HG03354 (cell line): Measurements from ENCODE around the gene GRIN2D.

Source experiments
- ATAC-seq: cut with Tn5 transposase; IDR thresholded peaks from one replicate; pipeline ENCODE4 v1.9.1; 2021; ENCODE audit warnings: mild to moderate bottlenecking; ENCODE audit not compliant: unreplicated experiment, poor library complexity, severe bottlenecking

Gene GRIN2D

GRCh38 chr19:48424694-48425219 lies 31.3 kb downstream of the GRIN2D start:
- no peak for ATAC-seq

- no peak for ATAC-seq
Measured at GRCh38 chr19:48428670-48429069, 35.2 kb downstream of the GRIN2D start.

- ATAC-seq = no peak
Measured at GRCh38 chr19:48433337-48433736, 39.9 kb downstream of the GRIN2D start.

GRCh38 chr19:48436586-48436985 lies 43.1 kb downstream of the GRIN2D start:
- ATAC-seq = no peak

- no peak for ATAC-seq
Measured at GRCh38 chr19:48441360-48442050, 48.0 kb downstream of the GRIN2D start.

- no peak for ATAC-seq
Measured at GRCh38 chr19:48442116-48443035, 48.9 kb downstream of the GRIN2D start.

GRCh38 chr19:48443256-48443655 lies 49.8 kb downstream of the GRIN2D start:
- ATAC-seq = no peak
